ENCODE results near the gene CD177.
"Not testable (repeated sequence)": the region's sequence is repeated elsewhere in the genome, so short reads cannot be mapped to it uniquely, and the experiment has no call there.

The CD177 gene

DNA sequence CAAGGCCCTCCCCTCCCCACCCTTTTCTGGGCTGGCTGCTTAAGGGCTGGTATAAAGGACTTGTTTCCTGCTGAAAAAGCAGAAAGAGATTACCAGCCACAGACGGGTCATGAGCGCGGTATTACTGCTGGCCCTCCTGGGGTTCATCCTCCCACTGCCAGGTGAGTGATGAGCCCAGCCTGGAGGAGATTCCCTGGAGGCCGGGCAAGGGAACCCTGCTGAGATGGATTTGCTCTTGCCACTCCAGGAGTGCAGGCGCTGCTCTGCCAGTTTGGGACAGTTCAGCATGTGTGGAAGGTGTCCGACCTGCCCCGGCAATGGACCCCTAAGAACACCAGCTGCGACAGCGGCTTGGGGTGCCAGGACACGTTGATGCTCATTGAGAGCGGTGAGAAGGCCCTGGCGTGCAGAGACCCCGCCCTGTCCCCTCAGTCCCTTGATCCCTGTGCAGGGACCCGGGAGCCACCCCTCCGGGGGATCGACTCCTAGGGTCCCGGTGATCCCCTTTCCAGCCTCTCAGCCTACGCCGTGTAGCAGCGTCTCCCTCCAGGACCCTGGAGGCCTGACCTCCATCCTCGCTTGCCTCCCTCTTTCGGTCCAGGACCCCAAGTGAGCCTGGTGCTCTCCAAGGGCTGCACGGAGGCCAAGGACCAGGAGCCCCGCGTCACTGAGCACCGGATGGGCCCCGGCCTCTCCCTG is at the start of gene CD177:
TSS of gene CD177 (plus strand) at position 81 of the 699 bp plus-strand sequence. CDS start at position 110, 29 bp downstream.
- in situ Hi-C loops (cut with MboI; ENCODE audit: low sequenced_read_pairs), result no loop called here

DNA sequence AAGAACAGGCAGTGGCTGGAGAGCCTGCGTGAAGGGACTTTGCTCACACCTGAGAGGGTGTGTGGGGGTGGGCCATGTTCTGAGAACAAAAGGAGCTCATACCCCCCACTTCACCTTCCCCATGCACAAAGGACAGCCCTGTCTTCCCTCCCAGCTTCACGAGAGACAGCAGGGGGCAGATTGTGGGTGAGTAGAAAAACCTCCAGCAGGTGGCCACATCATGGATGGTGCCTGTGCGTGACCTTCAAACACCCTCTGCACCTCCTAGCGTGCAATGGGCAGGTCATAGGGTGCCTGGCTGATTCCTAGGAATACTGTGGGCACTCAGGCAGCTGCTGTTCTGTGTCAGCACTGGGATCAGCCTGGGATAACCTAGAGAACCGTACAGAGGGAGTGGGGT is 47.8 kb upstream of the CD177 start:
- in situ Hi-C loops (cut with MboI; ENCODE audit: low sequenced_read_pairs), result no loop called here

GRCh38 chr19:43306097-43306496 is 47.4 kb upstream of the CD177 start:
- in situ Hi-C loops (cut with MboI; ENCODE audit: low sequenced_read_pairs), result no loop called here

GRCh38 chr19:43308244-43308815 is 45.2 kb upstream of the CD177 start:
- in situ Hi-C loops (cut with MboI; ENCODE audit: low sequenced_read_pairs), result no loop called here

- in situ Hi-C loops (cut with MboI; ENCODE audit: low sequenced_read_pairs), result no loop called here
Observed at GRCh38 chr19:43309466-43309865, 44.0 kb upstream of the CD177 start.

- in situ Hi-C loops (cut with MboI; ENCODE audit: low sequenced_read_pairs), result no loop called here
Observed at GRCh38 chr19:43310221-43310620, 43.3 kb upstream of the CD177 start.

DNA sequence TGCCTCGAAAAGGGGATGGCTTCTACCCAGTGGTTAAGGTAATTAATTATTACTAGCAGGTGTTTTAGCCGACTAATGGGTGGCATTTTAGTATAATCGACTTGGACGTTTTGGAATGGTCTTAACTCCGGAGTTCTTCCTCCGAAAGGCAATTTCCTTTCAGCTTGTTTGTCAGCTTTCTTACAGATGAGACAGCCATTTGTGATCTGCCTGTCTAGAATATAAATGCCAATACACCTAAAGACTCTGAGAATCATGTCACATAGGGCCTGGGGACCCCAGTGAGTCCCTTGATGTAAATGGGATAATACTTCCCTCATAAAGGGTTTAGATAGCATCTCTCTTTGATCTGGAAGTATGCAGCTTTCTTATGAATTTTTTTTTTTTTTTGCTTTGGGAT is 42.2 kb upstream of the CD177 start:
- in situ Hi-C loops (cut with MboI; ENCODE audit: low sequenced_read_pairs), result no loop called here

- in situ Hi-C loops (cut with MboI; ENCODE audit: low sequenced_read_pairs), result no loop called here
Observed at GRCh38 chr19:43311706-43312105, 41.8 kb upstream of the CD177 start.

- in situ Hi-C loops (cut with MboI; ENCODE audit: low sequenced_read_pairs), result no loop called here
Observed at GRCh38 chr19:43313711-43314495, 39.6 kb upstream of the CD177 start.

- in situ Hi-C loops (cut with MboI; ENCODE audit: low sequenced_read_pairs), result no loop called here
Observed at GRCh38 chr19:43315851-43316250, 37.6 kb upstream of the CD177 start.

DNA sequence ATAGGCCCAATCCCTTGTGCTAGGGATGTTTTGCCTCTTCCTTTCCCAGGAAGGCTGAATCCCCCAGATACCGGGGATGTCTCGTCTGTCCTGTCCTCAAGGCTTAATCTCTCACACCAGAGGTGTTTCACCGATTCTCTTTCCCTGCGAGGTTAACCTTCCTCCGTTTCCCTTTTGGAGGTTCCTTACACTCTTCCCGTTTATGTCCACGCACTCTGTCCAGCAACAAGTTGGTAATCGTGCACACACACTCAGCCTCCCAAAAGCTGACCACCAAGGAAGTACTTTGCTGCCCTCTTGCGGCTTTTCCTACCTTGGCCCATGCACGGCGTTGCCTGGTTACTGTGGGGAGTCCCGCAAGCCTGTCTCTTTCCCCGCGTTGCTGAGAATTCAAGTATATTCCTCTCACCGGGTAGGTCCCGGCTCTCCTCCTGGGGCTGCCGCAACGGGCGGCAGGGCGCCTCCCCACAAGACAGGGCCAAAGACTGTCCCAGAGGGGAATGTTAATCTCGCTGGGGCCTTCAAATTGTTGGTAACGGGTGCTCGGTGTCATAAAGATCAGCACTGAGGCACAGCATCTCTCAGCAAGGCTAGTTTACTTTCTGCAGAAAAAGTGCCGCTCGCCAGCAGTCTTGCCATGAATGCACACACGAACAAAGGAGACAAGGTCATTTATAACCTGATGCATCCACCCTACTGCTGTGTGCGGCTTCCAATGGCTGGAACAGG is 36.7 kb upstream of the CD177 start:
- in situ Hi-C loops (cut with MboI; ENCODE audit: low sequenced_read_pairs), result no loop called here

GRCh38 chr19:43318203-43318602 is 35.3 kb upstream of the CD177 start:
- in situ Hi-C loops (cut with MboI; ENCODE audit: low sequenced_read_pairs), result no loop called here

DNA sequence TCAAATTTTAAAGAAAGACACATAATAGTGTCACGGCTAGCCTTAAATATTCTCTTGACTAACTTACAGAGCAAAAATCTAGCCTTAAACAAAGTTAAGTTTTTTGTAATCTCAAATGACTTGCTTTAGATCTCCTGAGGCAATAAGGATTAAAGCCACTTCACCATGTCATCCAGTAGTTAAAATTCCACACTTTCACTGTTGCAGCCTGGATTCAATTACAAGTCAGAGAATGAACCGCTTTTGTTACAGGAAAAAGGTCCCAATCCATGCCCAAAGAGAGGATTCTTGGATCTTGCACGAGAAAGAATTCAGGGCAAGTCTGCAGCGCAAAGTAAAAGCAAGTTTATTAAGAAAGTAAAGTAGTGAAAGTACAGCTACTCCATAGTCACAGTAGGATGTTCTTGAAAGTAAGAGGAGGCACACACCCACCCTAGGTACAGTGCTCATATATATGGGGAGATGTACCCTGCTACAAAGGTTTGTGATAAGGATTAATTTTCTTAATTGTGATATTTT is 34.6 kb upstream of the CD177 start:
- in situ Hi-C loops (cut with MboI; ENCODE audit: low sequenced_read_pairs), result no loop called here

DNA sequence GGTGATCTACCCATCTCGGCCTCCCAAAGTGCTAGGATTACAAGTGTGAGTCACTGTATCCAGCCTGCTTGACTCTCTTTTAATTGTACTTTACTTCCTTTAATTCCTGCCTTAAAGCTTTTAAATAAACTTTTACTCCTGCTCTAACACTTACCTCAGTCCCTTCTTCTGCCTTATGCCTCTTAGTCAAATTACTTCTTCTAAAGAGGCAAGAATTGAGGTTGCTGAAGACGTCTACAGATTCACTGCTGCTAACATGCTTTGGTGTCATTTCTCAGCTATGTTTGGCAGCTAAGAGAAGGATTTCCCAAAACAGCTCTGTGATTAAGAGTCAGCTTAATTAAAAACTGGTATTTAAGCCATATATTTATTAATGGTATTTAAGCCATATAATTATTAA is 32.9 kb upstream of the CD177 start:
- in situ Hi-C loops (cut with MboI; ENCODE audit: low sequenced_read_pairs), result no loop called here

- in situ Hi-C loops (cut with MboI; ENCODE audit: low sequenced_read_pairs), result not testable (repeated sequence)
Observed at GRCh38 chr19:43326761-43327160, 26.7 kb upstream of the CD177 start.

DNA sequence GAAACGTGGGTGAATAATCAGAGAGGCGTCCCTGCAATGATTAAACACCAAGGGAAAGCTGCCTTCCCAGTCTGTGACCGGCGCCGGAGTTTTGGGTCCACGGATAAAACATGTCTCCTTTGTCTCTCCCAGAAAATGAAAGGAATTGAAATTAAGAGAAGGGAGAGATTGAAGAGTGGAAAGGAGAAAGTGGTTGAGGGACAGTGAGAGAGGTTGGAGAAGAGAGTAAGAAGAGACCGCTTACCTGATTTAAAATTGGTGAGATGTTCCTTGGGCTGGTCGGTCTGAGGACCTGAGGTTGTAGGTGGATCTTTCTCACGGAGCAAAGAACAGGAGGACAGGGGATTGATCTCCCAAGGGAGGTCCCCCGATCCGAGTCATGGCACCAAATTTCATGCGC is 24.9 kb upstream of the CD177 start:
- in situ Hi-C loops (cut with MboI; ENCODE audit: low sequenced_read_pairs), result not testable (repeated sequence)

DNA sequence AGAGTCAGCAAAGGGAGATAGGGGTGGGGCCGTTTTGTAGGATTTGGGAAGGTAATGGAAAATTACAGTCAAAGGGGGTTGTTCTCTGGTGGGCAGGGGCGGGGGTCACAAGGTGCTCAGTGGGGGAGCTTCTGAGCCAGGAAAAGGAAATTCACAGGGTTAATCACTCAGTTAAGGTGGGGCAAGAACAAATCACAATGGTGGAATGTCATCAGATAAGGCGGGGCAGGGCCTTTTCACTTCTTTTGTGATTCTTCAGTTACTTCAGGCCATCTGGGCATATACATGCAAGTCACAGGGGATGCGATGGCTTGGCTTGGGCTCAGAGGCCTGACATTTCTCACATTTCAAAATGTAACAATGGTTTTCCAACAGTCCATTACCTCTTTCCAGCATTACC is 24.4 kb upstream of the CD177 start:
- in situ Hi-C loops (cut with MboI; ENCODE audit: low sequenced_read_pairs), result not testable (repeated sequence)

GRCh38 chr19:43329989-43330388 is 23.5 kb upstream of the CD177 start:
- in situ Hi-C loops (cut with MboI; ENCODE audit: low sequenced_read_pairs), result no loop called here

- in situ Hi-C loops (cut with MboI; ENCODE audit: low sequenced_read_pairs), result no loop called here
Observed at GRCh38 chr19:43330726-43331434, 22.6 kb upstream of the CD177 start.

- in situ Hi-C loops (cut with MboI; ENCODE audit: low sequenced_read_pairs), result no loop called here
Observed at GRCh38 chr19:43331435-43332010, 22.0 kb upstream of the CD177 start.

Measured in HL-60/S4 treated with phorbol 12-myristate 13-acetate at 8.2 ng/mL for 4 days and 3 days (cell line).